Loucy (cell line): ENCODE results near the gene PHAF1.

ENCODE experiments used
- CTCF ChIP-seq: fragments of 200-600 bp; sonication (generic); conservative IDR thresholded peaks from 2 replicates; pipeline ENCODE4 v1.5.1; 2014; ENCODE audit warnings: mild to moderate bottlenecking, antibody characterized with exemption, low read length
- EZH2phosphoT487 ChIP-seq: fragments of 200-600 bp; IDR thresholded peaks from 2 replicates; pipeline ENCODE4 v1.6.1; 2018; ENCODE audit warnings: antibody characterized with exemption, mild to moderate bottlenecking, moderate library complexity, borderline replicate concordance

- TF ChIP-seq CTCF, result no peak
- TF ChIP-seq EZH2phosphoT487, result no peak
Measured at GRCh38 chr16:67128417-67128816, 18.7 kb downstream of the PHAF1 start.
